ENCODE data around the gene SPACA9. TPM values are rescaled to one million over a fixed set of nuclear protein-coding genes. Genes with fewer than 3 reads are reported as not detected.

Gene SPACA9
- total and polyA plus RNA-seq, 10 of the 15 experiments (the other 5 are each of a cell fraction or from before 2014, with no cell fraction given), result 0.68 to 2.9 (median 1.0) TPM

GRCh38 chr9:132886334-132886725, 7.6 kb downstream of the SPACA9 start:
- TF ChIP-seq PML (IDR thresholded peaks at IDR 0.05; ENCODE audit: low read length) (no peak), BCLAF1 (IDR thresholded peaks at IDR 0.05) (no peak), NFIC (IDR thresholded peaks at IDR 0.05; ENCODE audit: low read depth, low read length) (no peak), GATAD2B (conservative IDR thresholded peaks at IDR 0.05; ENCODE audit: low read depth) (no peak)
- DNase-seq (ENCODE audit: low read depth, low spot score), result no peak
- ATAC-seq, result no peak
- ChIA-PET CTCF (interaction anchor here (0.8 kb wide), 1 partner anchor 38 kb away, joined by 3 read pairs; no protein-coding TSS in a partner anchor), POLR2A (no interaction called here), RAD21 (ENCODE audit: unreplicated experiment) (no interaction called here), SMC1A (ENCODE audit: uncharacterized antibody, unreplicated experiment) (no interaction called here)
- Histone ChIP-seq H3K4me2 (ENCODE audit: control insufficient read depth, insufficient read depth) (no peak overlapping the region), H3K36me3 (ENCODE audit: control insufficient read depth in 2 of 2, insufficient read depth in 2 of 2, low read length in 1 of 2) (no peaks in the 10 kb centered on the region), H3K27ac (ENCODE audit: control insufficient read depth, insufficient read depth) (no peak overlapping the region), H2AFZ (ENCODE audit: control insufficient read depth, low read depth, low read length) (no peak overlapping the region), H3K27me3 (replicated peaks in 1 of 2; ENCODE audit: control insufficient read depth in 2 of 2, insufficient read depth in 2 of 2, low read length in 1 of 2) (peaks cover 2% of the 10 kb centered on the region in 2 experiments; a peak in 1 of 4 replicates), H3K79me2 (ENCODE audit: control insufficient read depth, insufficient read depth, low read length) (no peaks in the 10 kb centered on the region), H4K20me1 (ENCODE audit: control insufficient read depth, insufficient read depth) (no peaks in the 10 kb centered on the region), H3K9me3 (replicated peaks; ENCODE audit: control insufficient read depth, insufficient read depth, low read length) (no peaks in the 10 kb centered on the region), H3K4me3 (no peak overlapping the region), H3K9ac (ENCODE audit: control insufficient read depth, insufficient read depth, low read length) (no peak overlapping the region), H3K4me1 (ENCODE audit: control insufficient read depth, insufficient read depth, low read length) (no peaks in the 10 kb centered on the region)
- 68% methylated on average over 6 of the region's 6 CpGs for WGBS (ENCODE audit: insufficient coverage, insufficient replicate concordance, low lambda C conversion rate, missing lambda C conversion rate)
- no TSS peak for BruUV-seq (replicated peaks)
- in situ Hi-C loops (cut with MboI) (no loop called here), intact Hi-C loops (cut with micrococcal nuclease; ENCODE audit: unreplicated experiment) (no loop called here)
- FAIRE-seq, result no peak

Measured in GM12878 (cell line).